Measurements from ENCODE around the gene CACNB3.

GRCh38 chr12:48781750-48782456 lies 36.4 kb upstream of the CACNB3 start:
- TF ChIP-seq JUN (IDR thresholded peaks at IDR 0.05; ENCODE audit: low read depth, low read length) (no peak), ASH2L (IDR thresholded peaks at IDR 0.05; ENCODE audit: low read length) (no peak), YY1 (IDR thresholded peaks at IDR 0.05; ENCODE audit: low read depth, low read length) (no peak), POLR2A (IDR thresholded peaks at IDR 0.05; ENCODE audit: control extremely low read depth in 1 of 2, low read depth in 2 of 2, low read length in 2 of 2) (no peak), MAX (IDR thresholded peaks at IDR 0.05) (no peak), EZH2 (IDR thresholded peaks at IDR 0.05; ENCODE audit: low read depth, low read length, severe bottlenecking) (no peak), POU5F1 (IDR thresholded peaks at IDR 0.05; ENCODE audit: low read depth, low read length) (no peak)

Data from H1 (cell line).